ENCODE results near the gene CHD2. TPM values are rescaled to one million over a fixed set of nuclear protein-coding genes. Genes with fewer than 3 reads are reported as not detected.

Gene CHD2
- total and polyA plus RNA-seq, 8 donors = 21.5 to 833 (median 131) TPM

DNA sequence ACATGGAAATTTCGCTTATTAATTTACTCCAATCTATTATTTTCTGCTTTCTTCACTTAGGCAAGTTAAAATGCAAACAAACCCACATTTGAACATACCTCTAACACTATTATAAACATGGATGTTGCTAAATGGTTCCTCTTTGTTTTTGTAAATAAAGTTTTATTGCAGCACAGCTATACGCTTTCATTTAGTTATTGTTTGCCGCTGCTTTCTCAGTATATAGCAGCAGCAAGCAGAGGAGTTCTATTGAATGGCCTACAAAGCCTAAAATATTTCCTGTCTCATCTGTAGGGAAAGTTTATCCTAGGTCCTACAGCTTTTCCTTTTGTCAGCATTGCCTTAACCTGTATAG lies 7.9 kb upstream of the CHD2 start:
- Histone ChIP-seq H3K9me3 (no peaks in the 10 kb centered on the region), H3K4me3 (no peak overlapping the region), H3K4me1 (peaks cover 24 to 88% (median 64%) of the 10 kb centered on the region in 4 donors), H3K27ac (peak overlapping the region in 1 of 5 donors; percentile 70), H3K36me3 (peaks cover 37 to 93% (median 74%) of the 10 kb centered on the region in 4 donors), H3K27me3 (no peaks in the 10 kb centered on the region)
- intact Hi-C loops (cut with DNase I; ENCODE audit: low total_unique reads) = no loop called here
- TF ChIP-seq CTCF (IDR thresholded peaks at IDR 0.05) = no peak
- no peak for TF ChIP-seq POLR2AphosphoS5 (IDR thresholded peaks at IDR 0.05)
- TF ChIP-seq EP300 (IDR thresholded peaks at IDR 0.05) = no peak
- TF ChIP-seq POLR2A (IDR thresholded peaks at IDR 0.05) = no peak
- WGBS, 5 donors = 92 to 96% (median 95%) methylated on average over 3 of the region's 3 CpGs
- DNase-seq = no peak

- TF ChIP-seq POLR2A (IDR thresholded peaks at IDR 0.05) = no peak
- no peak for TF ChIP-seq EP300 (IDR thresholded peaks at IDR 0.05)
- TF ChIP-seq CTCF (IDR thresholded peaks at IDR 0.05) = no peak
- TF ChIP-seq POLR2AphosphoS5 (IDR thresholded peaks at IDR 0.05) = no peak
- intact Hi-C loops (cut with DNase I; ENCODE audit: low total_unique reads) = no loop called here
- H3K27ac ChIP-seq = peak overlapping the region in 1 of 5 donors; percentile 33
- WGBS, 5 donors = 49 to 99% (median 77%) methylated on average over 2 of the region's 2 CpGs
- peaks cover 15 to 86% (median 59%) of the 10 kb centered on the region in 4 donors for H3K4me1 ChIP-seq
- no peak for DNase-seq
- no peaks in the 10 kb centered on the region for H3K27me3 ChIP-seq
- H3K9me3 ChIP-seq = no peaks in the 10 kb centered on the region
- no peak overlapping the region for H3K4me3 ChIP-seq
- H3K36me3 ChIP-seq = peaks cover 33 to 92% (median 76%) of the 10 kb centered on the region in 4 donors
Measured at GRCh38 chr15:92893200-92893599, 6.9 kb upstream of the CHD2 start.

- peaks cover 3 to 71% (median 39%) of the 10 kb centered on the region in 4 donors for H3K4me1 ChIP-seq
- intact Hi-C loops (cut with DNase I; ENCODE audit: low total_unique reads) = no loop called here
- H3K27ac ChIP-seq = peak overlapping the region in 3 of 5 donors; percentile 21 to 96 (median 40)
Measured at GRCh38 chr15:92896561-92896960, 3.6 kb upstream of the CHD2 start.

DNA sequence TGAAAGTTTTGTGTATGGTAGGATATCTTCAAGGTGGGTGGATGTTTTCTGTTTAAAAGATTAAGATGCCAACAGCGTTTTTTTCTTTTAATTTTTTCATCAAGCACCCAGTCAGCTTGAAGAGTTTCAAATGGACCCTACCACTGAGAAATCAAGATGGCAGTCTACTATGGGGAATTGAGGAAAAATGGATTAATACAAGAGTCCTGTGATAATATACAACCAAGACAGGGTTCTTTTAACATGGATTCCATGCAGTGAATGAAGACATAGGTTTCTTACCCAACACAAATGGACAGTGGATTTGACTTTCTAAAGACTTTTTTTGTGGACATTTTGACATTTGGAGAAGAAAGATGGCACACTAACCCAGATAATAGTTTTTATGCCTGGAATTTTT lies 2.5 kb upstream of the CHD2 start:
- H3K27ac ChIP-seq = peak overlapping the region in 2 of 5 donors; percentile 15 to 96

More at GRCh38 chr15:92896561-92896960, 3.6 kb upstream of the CHD2 start:
- Histone ChIP-seq H3K4me3 (no peak overlapping the region), H3K27me3 (no peaks in the 10 kb centered on the region), H3K36me3 (peaks cover 27 to 63% (median 56%) of the 10 kb centered on the region in 4 donors), H3K9me3 (no peaks in the 10 kb centered on the region)
- TF ChIP-seq EP300 (IDR thresholded peaks at IDR 0.05) (no peak), POLR2A (IDR thresholded peaks at IDR 0.05) (no peak), POLR2AphosphoS5 (IDR thresholded peaks at IDR 0.05) (no peak), CTCF (IDR thresholded peaks at IDR 0.05) (no peak)
- no peak for DNase-seq

More for the DNA sequence above, 2.5 kb upstream of the CHD2 start:
- intact Hi-C loops (cut with DNase I; ENCODE audit: low total_unique reads) = no loop called here
- H3K4me3 ChIP-seq = no peak overlapping the region
- peaks cover 0 to 70% (median 36%) of the 10 kb centered on the region in 4 donors for H3K4me1 ChIP-seq
- H3K9me3 ChIP-seq = no peaks in the 10 kb centered on the region
- 62 to 80% (median 70%) methylated on average over 1 of the region's 1 CpG for WGBS, 5 donors
- no peak for TF ChIP-seq CTCF (IDR thresholded peaks at IDR 0.05)
- no peak for TF ChIP-seq EP300 (IDR thresholded peaks at IDR 0.05)
- TF ChIP-seq POLR2A (IDR thresholded peaks at IDR 0.05) = no peak
- TF ChIP-seq POLR2AphosphoS5 (IDR thresholded peaks at IDR 0.05) = no peak
- H3K27me3 ChIP-seq = no peaks in the 10 kb centered on the region
- DNase-seq = no peak
- peaks cover 16 to 53% (median 46%) of the 10 kb centered on the region in 4 donors for H3K36me3 ChIP-seq
